K562 (cell line): ENCODE results near the gene DLG4. TPM values are rescaled to one million over a fixed set of nuclear protein-coding genes. Genes with fewer than 3 reads are reported as not detected.

Source experiments
- ARID1B ChIP-seq: fragments of 450-650 bp; IDR thresholded peaks from 2 replicates; pipeline ENCODE4 v1.6.1; 2016; ENCODE audit warnings: antibody characterized with exemption, mild to moderate bottlenecking, inconsistent platforms
- BCOR ChIP-seq: fragments of 450-650 bp; IDR thresholded peaks from 2 replicates; pipeline ENCODE4 v1.6.1; 2016
- CBFA2T3 ChIP-seq: fragments of 450-650 bp; IDR thresholded peaks from 2 replicates; pipeline ENCODE4 v1.6.1; 2017
- CHCHD3 ChIP-seq: fragments of 250-450 bp; sonication (Bioruptor Pico); IDR thresholded peaks from 2 replicates; pipeline ENCODE4 v2.1.2; 2022; ENCODE audit warnings: mild to moderate bottlenecking
- CHD2 ChIP-seq: IDR thresholded peaks from 2 replicates; pipeline ENCODE4 v1.6.1; 2011; ENCODE audit warnings: low read depth, low read length
- DPF2 ChIP-seq: fragments of 450-650 bp; IDR thresholded peaks from 2 replicates; pipeline ENCODE4 v1.6.1; 2016
- GTF2F1 ChIP-seq: IDR thresholded peaks from 2 replicates; pipeline ENCODE4 v1.6.1; 2011; ENCODE audit warnings: low read depth, low read length, improper control_type of control experiment
- HDAC1 ChIP-seq, 2 experiments: fragments of 450-650 bp; IDR thresholded peaks; 2 replicates each; pipeline ENCODE4 v1.6.1; 2016 to 2017; ENCODE audit warnings: inconsistent platforms in 1 of 2, mild to moderate bottlenecking in 1 of 2, moderate library complexity in 1 of 2
- KDM5B ChIP-seq: fragments of 200-600 bp; sonication (generic); IDR thresholded peaks from 2 replicates; pipeline ENCODE4 v1.6.1; 2012; ENCODE audit warnings: low read depth, mild to moderate bottlenecking, moderate library complexity, low read length, control low read depth, inconsistent platforms; ENCODE audit not compliant: insufficient replicate concordance
- MBD2 ChIP-seq: sonication (generic); IDR thresholded peaks from 2 replicates; pipeline ENCODE4 v1.6.1; 2016; ENCODE audit warnings: low read depth, borderline replicate concordance
- PHF20 ChIP-seq: fragments of 450-650 bp; IDR thresholded peaks from 2 replicates; pipeline ENCODE4 v1.6.1; 2018; ENCODE audit not compliant: partially characterized antibody
- PML ChIP-seq: IDR thresholded peaks from 2 replicates; pipeline ENCODE4 v1.6.1; 2012; ENCODE audit warnings: low read length, inconsistent platforms
- POLR2G ChIP-seq: fragments of 200-400 bp; formaldehyde crosslinking; IDR thresholded peaks from 2 replicates; pipeline ENCODE4 v1.6.1; 2017; ENCODE audit warnings: low read depth, mild to moderate bottlenecking, antibody characterized with exemption, low read length, moderate library complexity
- RBM17 ChIP-seq: fragments of 200-400 bp; formaldehyde crosslinking; IDR thresholded peaks from 2 replicates; pipeline ENCODE4 v1.6.1; 2017; ENCODE audit warnings: low read depth, mild to moderate bottlenecking, low read length, borderline replicate concordance
- SUPT5H ChIP-seq: fragments of 450-650 bp; IDR thresholded peaks from 2 replicates; pipeline ENCODE4 v1.6.1; 2016
- TAF1 ChIP-seq: IDR thresholded peaks from 2 replicates; pipeline ENCODE4 v1.6.1; 2011; ENCODE audit warnings: mild to moderate bottlenecking, low read length, moderate library complexity; ENCODE audit not compliant: insufficient read depth, control insufficient read depth, severe bottlenecking; ENCODE audit errors: extremely low read depth
- TARDBP ChIP-seq: fragments of 450-650 bp; IDR thresholded peaks from 2 replicates; pipeline ENCODE4 v1.6.1; 2016
- TBP ChIP-seq: optimal IDR thresholded peaks from 2 replicates; pipeline ENCODE3; 2011; ENCODE audit warnings: low read depth, low read length, improper control_type of control experiment
- TCF3 ChIP-seq: sonication (generic); formaldehyde crosslinking; IDR thresholded peaks from 2 replicates; pipeline ENCODE4 v1.4.0; 2020; ENCODE audit warnings: mild to moderate bottlenecking, missing genetic modification reagents
- THAP7 ChIP-seq: fragments of 250-450 bp; sonication (Bioruptor Pico); IDR thresholded peaks from 2 replicates; pipeline ENCODE4 v1.5.0; 2021
- YBX1 ChIP-seq: fragments of 450-650 bp; IDR thresholded peaks from 2 replicates; pipeline ENCODE4 v1.7.1; 2016; ENCODE audit warnings: mild to moderate bottlenecking
- YY1 ChIP-seq, 3 experiments: IDR thresholded peaks; 2 replicates each; pipeline ENCODE4 v1.6.1; 2011; ENCODE audit warnings: low read length in 2 of 3, mild to moderate bottlenecking in 2 of 3, moderate library complexity in 2 of 3, borderline replicate concordance in 1 of 3, control low read depth in 1 of 3, low read depth in 1 of 3; ENCODE audit not compliant: insufficient read depth in 3 of 3, insufficient replicate concordance in 2 of 3, control insufficient read depth in 1 of 3, insufficient read length in 1 of 3; ENCODE audit errors: extremely low read depth in 1 of 3
- ZNF780A ChIP-seq: fragments of 250-450 bp; sonication (Bioruptor Pico); IDR thresholded peaks from 2 replicates; pipeline ENCODE4 v1.5.0; 2021; ENCODE audit warnings: mild to moderate bottlenecking
- polyA plus RNA-seq, 8 experiments: library from polyadenylated mRNA; depleted of rRNA in 4 of 8; stranded (reverse) in 5 of 8; unstranded in 3 of 8; fragments of >200 nt; fragmentation: Nextera tagmentation in 2 of 8; fragmentation: Illumina TruSeq in 1 of 8; extraction: Ambion mirVana in 2 of 8; extraction: Trizol in 1 of 8; gene quantifications; 2 replicates each; pipeline versions ENCODE4 v1.2.1 to v1.2.3, GENCODE V29; 2011 to 2014; ENCODE audit warnings: inconsistent platforms in 1 of 8, missing spikeins in 1 of 8
- total RNA-seq, 7 experiments: library from RNA; depleted of rRNA in 6 of 7; stranded (reverse); fragments of >200 nt in 6 of 7; fragmentation: Illumina TruSeq in 2 of 7; extraction: Trizol in 2 of 7; gene quantifications; 2 replicates each; pipeline versions ENCODE4 v1.2.1 to v1.2.3, GENCODE V29; 2011 to 2021; ENCODE audit warnings: low replicate concordance in 1 of 7
- TF ChIP-seq, protein P1 (sequence below): sonication (generic); formaldehyde crosslinking; IDR thresholded peaks from 2 replicates; pipeline ENCODE4 v1.8.0; 2022; ENCODE audit warnings: missing genetic modification reagents, mild to moderate bottlenecking, borderline replicate concordance
- TF ChIP-seq, protein P2 (sequence below): fragments of 250-450 bp; sonication (Bioruptor Pico); IDR thresholded peaks from 2 replicates; pipeline ENCODE4 v1.8.0; 2022; ENCODE audit warnings: moderate library complexity, mild to moderate bottlenecking, inconsistent platforms
- TF ChIP-seq, protein P3 (sequence below), 2 experiments: IDR thresholded peaks; 2 replicates each; pipeline ENCODE4 v1.6.1; 2011; ENCODE audit warnings: borderline replicate concordance in 1 of 2, control low read depth in 1 of 2, low read depth in 1 of 2, low read length in 1 of 2, mild to moderate bottlenecking in 1 of 2, mixed read lengths in 1 of 2, moderate library complexity in 1 of 2; ENCODE audit not compliant: insufficient read depth in 1 of 2, insufficient read length in 1 of 2, poor library complexity in 1 of 2, severe bottlenecking in 1 of 2; ENCODE audit errors: extremely low read depth in 1 of 2

The DLG4 gene
- total and polyA plus RNA-seq, 9 of the 15 experiments (the other 6 are each of a cell fraction or from before 2014, with no cell fraction given): 0.03 to 12.0 (median 4.1) TPM

DNA sequence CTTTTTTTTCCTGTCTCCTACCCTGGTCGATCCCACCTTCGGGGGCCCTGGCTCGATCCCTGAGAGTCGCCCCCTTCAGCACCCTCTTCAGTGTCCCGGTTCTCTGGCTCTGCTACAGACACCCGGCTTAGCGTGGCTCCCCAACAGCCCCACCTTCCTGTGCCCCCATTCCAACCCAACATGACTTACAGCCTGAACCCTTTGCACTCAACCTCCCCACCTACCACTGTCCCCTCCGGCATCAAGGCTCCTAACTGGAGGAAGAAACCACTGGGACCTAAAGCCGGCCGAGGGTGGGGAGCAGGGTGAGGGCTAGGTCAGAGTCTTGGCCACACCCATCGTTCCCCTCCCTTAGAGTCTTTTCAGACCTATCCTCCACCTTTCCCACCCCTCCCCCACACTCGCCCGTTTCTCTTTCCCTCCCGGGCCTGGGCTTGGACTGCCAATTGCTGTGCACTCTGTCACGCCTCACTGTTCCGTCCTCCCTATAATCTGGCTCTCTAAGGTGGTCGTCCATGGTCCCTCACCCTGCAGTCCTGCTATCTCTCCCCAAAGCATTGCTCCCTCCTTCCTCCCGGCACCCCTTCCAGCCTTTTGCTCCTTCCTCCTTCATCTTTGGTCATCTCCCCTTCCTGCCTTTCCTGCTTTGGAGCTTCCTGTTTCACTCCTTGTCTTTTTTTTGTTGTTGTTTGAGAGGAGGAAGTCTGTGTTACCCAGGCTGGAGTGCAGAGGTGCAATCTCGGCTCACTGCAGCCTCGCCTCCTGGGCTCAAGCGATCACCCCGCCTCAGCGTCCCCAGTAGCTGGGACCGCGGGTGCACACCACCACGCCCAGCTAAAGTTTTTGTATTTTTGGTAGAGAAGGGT is 43.5 kb upstream of the DLG4 start (continued):
- TF ChIP-seq TARDBP (no peak), SUPT5H (peak; percentile 59), ARID1B (peak; percentile 65; the same call in 1 of the 2 replicates), THAP7 (CRISPR knock-in tag) (no peak), CHD2 (peak; percentile 47; the same call in 1 of the 2 replicates), YBX1 (no peak), TAF1 (peak; percentile 39), GTF2F1 (no peak), PHF20 (peak; percentile 50), KDM5B (peak; percentile 40), DPF2 (peak; percentile 70), POLR2G (peak; percentile 23; the same call in 1 of the 2 replicates), TCF3 (CRISPR knock-in tag) (no peak), RBM17 (no peak), PML (no peak), HDAC1 (IDR thresholded peaks at IDR 0.05) (peak in 1 of 2 experiments; percentile 81; a peak in 2 of 4 replicates), CBFA2T3 (peak; percentile 21; the same call in 1 of the 2 replicates), YY1 (IDR thresholded peaks at IDR 0.05; ENCODE audit: borderline replicate concordance in 1 of 3, control insufficient read depth in 1 of 3, extremely low read depth in 1 of 3, insufficient read depth in 3 of 3, insufficient read length in 1 of 3, insufficient replicate concordance in 2 of 3, low read depth in 1 of 3, low read length in 2 of 3) (peak in 1 of 3 experiments; percentile 33), CHCHD3 (CRISPR knock-in tag) (no peak), BCOR (peak; percentile 81), MBD2 (0 out of 2 replicates have a peak, but pooled peaks have one; percentile 36), TBP (peak; percentile 56), ZNF780A (CRISPR knock-in tag) (no peak)
- TF ChIP-seq, protein P1, sequence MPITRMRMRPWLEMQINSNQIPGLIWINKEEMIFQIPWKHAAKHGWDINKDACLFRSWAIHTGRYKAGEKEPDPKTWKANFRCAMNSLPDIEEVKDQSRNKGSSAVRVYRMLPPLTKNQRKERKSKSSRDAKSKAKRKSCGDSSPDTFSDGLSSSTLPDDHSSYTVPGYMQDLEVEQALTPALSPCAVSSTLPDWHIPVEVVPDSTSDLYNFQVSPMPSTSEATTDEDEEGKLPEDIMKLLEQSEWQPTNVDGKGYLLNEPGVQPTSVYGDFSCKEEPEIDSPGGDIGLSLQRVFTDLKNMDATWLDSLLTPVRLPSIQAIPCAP: no peak
- TF ChIP-seq, protein P2, sequence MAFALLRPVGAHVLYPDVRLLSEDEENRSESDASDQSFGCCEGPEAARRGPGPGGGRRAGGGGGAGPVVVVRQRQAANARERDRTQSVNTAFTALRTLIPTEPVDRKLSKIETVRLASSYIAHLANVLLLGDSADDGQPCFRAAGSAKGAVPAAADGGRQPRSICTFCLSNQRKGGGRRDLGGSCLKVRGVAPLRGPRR (CRISPR knock-in tag): no peak
- TF ChIP-seq, protein P3, sequence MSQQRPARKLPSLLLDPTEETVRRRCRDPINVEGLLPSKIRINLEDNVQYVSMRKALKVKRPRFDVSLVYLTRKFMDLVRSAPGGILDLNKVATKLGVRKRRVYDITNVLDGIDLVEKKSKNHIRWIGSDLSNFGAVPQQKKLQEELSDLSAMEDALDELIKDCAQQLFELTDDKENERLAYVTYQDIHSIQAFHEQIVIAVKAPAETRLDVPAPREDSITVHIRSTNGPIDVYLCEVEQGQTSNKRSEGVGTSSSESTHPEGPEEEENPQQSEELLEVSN (IDR thresholded peaks at IDR 0.05; ENCODE audit: borderline replicate concordance in 1 of 2, extremely low read depth in 1 of 2, insufficient read depth in 1 of 2, insufficient read length in 1 of 2, low read depth in 1 of 2, low read length in 1 of 2, poor library complexity in 1 of 2, severe bottlenecking in 1 of 2): no peak
